HG02981 (cell line): ENCODE measurements around the gene CCDC121.
A peak's percentile ranks its signal among the peaks of the same experiment; 100 is the strongest.

Source experiments
- ATAC-seq: cut with Tn5 transposase; IDR thresholded peaks from one replicate; pipeline ENCODE4 v1.9.1; 2021; ENCODE audit warnings: mild to moderate bottlenecking, moderate library complexity; ENCODE audit not compliant: unreplicated experiment

Gene CCDC121

GRCh38 chr2:27628767-27629709, at the start of gene CCDC121, which contains the start of gene GPN1:
CCDC121 (minus strand) TSS chr2:27629012; CDS start chr2:27627799, 1,213 bp downstream.
GPN1 (plus strand) TSS chr2:27629050; CDS start chr2:27629059, 9 bp downstream.
- peak; percentile 98 for ATAC-seq

GRCh38 chr2:27672723-27673486, 44.1 kb upstream of the CCDC121 start:
- no peak for ATAC-seq

GRCh38 chr2:27671235-27671634, 42.4 kb upstream of the CCDC121 start:
- ATAC-seq: no peak

GRCh38 chr2:27667446-27667845, 38.6 kb upstream of the CCDC121 start:
- ATAC-seq: no peak

GRCh38 chr2:27664622-27665363, 36.0 kb upstream of the CCDC121 start:
- no peak for ATAC-seq

- ATAC-seq: peak; percentile 20
Measured at GRCh38 chr2:27664154-27664574, 35.4 kb upstream of the CCDC121 start.

GRCh38 chr2:27663285-27664153, 34.7 kb upstream of the CCDC121 start, which contains the start of the genes SLC4A1AP and SUPT7L:
SLC4A1AP (plus strand) TSS chr2:27663889; CDS start chr2:27663915, 26 bp downstream.
SUPT7L (minus strand) TSS chr2:27663614; CDS start chr2:27662192, 1,422 bp downstream.
- peak; percentile 65 for ATAC-seq

- no peak for ATAC-seq
Measured at GRCh38 chr2:27661371-27661770, 32.6 kb upstream of the CCDC121 start.

- ATAC-seq: no peak
Measured at GRCh38 chr2:27655155-27655951, 26.5 kb upstream of the CCDC121 start.

- no peak for ATAC-seq
Measured at GRCh38 chr2:27653397-27653796, 24.6 kb upstream of the CCDC121 start.

- no peak for ATAC-seq
Measured at GRCh38 chr2:27652790-27653189, 24.0 kb upstream of the CCDC121 start.

GRCh38 chr2:27652341-27652740, 23.5 kb upstream of the CCDC121 start:
- ATAC-seq: no peak

GRCh38 chr2:27651056-27651455, 22.2 kb upstream of the CCDC121 start:
- no peak for ATAC-seq

GRCh38 chr2:27647737-27648136, 18.9 kb upstream of the CCDC121 start:
- ATAC-seq: no peak

- ATAC-seq: no peak
Measured at GRCh38 chr2:27647289-27647688, 18.5 kb upstream of the CCDC121 start.

- no peak for ATAC-seq
Measured at GRCh38 chr2:27645197-27645596, 16.4 kb upstream of the CCDC121 start.

GRCh38 chr2:27640722-27641245, 12.0 kb upstream of the CCDC121 start:
- ATAC-seq: no peak

- no peak for ATAC-seq
Measured at GRCh38 chr2:27638709-27639108, 9.9 kb upstream of the CCDC121 start.
